ENCODE results near the gene DNAJC11.
"Not testable (repeated sequence)": the region's sequence is repeated elsewhere in the genome, so short reads cannot be mapped to it uniquely, and the experiment has no call there.

The DNAJC11 gene

GRCh38 chr1:6648556-6648955, 53.1 kb downstream of the DNAJC11 start:
- DNase-seq (ENCODE audit: low spot score) = no peak

DNA sequence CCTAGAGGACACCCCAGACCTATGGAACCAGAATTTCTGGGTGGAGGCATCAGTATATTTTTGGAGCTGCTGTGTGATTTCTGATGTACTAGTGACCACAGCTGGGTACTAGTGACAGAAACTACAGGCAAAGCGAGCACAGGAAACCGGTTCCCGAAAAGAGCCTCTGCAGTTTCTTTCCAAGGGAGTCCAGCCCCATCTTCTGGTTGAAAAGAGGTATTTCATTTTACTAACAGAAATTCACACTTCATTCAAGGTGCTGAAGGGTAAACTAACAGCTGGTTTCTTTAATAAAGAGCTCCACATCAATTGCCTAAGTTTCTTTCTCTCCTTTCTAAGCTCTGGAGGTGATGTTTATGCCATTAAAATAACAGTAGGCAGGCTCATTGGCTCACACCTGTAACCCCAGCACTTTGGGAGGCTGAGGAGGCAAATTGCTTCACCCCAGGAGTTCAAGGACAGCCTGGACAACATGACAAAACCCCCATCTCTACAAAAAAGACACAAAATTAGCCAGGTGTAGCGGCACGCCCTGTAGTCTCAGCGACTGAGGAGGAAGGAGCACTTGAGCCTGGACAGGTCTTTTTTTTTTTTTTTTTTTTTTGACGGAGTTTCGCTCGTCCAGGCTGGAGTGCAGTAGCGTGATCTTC, 55.0 kb downstream of the DNAJC11 start:
- peak; percentile 55 for DNase-seq (ENCODE audit: low spot score)

GRCh38 chr1:6645018-6645417, 56.6 kb downstream of the DNAJC11 start:
- DNase-seq (ENCODE audit: low spot score) = no peak

DNA sequence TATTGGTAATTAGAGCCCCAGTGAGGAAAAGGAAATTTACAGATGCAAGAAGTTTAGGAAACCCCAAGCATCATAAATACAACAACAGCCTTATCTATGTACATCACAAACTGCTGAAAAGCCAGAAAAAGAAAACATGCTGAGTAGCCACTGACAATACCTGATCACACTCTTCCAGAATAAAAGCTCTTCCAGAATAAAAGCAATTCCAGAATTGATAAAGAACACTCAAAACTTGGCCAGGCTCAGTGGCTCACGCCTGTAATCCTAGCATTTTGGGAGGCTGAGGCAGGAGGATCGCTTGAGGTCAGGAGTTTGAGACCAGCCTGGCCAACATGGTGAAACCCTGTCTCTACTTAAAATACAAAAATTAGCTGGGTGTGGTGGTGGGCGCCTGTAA, 60.7 kb downstream of the DNAJC11 start:
- not testable (repeated sequence) for DNase-seq (ENCODE audit: low spot score)

- no peak for DNase-seq (ENCODE audit: low spot score)
These were observed 63.4 kb downstream of the DNAJC11 start for GRCh38 chr1:6638226-6638625.

DNA sequence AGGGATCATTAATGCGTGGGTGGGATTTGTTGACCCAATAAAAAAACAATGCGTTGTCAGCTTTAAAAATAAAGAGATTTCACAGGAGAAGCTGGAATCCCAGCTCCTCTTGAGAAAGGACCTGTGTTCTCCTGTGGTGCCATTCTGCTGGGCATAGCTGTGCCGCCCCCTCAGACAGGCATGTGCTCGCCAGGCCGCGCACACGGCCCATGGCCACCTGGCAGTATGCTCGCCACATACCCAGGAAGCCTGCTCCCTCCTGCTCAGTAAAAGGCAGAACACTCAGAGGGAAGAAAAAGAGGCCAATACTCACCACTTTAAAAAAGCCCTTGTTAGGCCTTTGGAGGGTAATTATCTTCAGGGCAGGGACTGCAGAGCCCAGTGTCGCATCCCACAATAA, 63.8 kb downstream of the DNAJC11 start:
- DNase-seq (ENCODE audit: low spot score) = no peak

- DNase-seq (ENCODE audit: low spot score) = not testable (repeated sequence)
These were observed 64.8 kb downstream of the DNAJC11 start for GRCh38 chr1:6636778-6637177.

GRCh38 chr1:6635910-6636760, 65.5 kb downstream of the DNAJC11 start:
- DNase-seq (ENCODE audit: low spot score) = no peak

DNA sequence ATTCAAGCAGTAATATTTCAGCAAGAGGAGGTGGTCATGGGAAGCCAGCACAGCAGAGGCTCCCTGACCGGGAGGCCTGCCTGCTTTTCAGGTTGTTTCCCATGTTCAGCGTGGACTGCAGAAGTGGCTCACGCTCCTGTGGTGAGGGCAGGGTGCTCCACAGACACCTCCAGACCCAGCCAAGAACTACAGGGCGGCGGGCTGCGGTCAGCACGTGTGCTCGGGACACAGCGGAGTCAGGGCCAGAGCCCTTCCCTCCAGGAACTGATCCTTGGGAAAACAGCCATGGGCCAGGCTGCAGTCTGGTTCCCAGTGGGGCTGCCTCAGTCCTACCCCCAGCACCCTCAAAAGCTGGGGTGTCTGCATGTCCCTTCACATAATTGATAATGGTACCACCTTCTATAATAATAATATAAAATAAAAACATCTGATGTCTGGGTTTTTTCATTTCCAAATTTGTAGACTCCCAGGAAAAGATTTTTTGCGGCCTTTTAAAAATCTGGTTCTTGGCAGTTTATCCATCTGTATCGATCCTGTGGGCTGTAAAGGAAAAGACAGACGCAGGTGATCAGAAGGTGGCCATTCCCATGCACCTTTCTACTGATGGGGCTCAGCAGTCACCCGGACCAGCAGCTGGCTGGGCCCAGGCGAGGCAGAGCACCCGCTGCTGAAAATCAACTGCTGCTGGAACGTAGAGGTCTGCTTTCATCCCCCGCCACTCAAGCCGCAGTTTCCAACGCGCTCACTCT, 66.3 kb downstream of the DNAJC11 start:
- DNase-seq (ENCODE audit: low spot score) = no peak

GRCh38 chr1:6634371-6635052, 67.1 kb downstream of the DNAJC11 start:
- DNase-seq (ENCODE audit: low spot score) = peak; percentile 37

DNA sequence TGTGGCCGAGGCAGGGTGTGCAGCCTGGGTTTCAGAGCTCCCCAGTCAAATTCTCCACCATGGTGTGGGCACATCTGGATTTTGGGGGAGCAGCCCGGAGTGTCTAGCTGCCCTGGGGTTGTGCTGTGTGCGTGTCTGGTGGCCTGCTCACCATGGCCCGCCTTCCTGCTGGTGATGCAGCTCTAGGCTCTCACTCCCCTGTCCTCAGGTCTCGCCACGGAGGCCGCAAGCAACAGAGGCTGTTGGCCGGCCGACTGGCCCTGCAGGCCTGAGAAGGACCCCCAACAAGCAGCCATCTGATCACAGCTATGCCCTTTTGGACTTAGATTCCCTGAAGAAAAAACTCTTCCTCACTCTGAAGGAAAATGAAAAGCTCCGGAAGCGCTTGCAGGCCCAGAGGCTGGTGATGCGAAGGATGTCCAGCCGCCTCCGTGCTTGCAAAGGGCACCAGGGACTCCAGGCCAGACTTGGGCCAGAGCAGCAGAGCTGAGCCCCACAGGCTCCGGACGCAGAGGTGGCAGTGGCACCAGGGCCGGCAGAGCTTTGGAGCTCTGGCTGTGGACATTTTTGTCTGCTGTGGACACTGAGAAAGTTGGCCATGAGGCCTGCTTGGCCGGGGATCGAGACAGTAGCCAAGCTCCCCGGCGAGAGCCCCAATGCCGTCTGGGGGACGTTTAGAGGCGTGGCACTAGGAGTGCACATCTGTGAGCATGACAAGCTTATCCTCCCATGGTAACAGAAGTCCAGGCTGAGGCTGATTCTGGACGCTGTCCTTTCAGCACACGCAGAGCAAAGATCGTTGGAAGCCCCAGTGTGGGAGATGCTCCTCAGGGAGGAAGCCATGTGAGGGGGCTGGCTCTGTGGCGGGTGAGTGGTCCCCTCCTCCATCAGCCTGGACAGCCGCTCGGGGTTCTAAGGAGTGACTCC, 68.8 kb downstream of the DNAJC11 start:
- DNase-seq (ENCODE audit: low spot score) = no peak

DNA sequence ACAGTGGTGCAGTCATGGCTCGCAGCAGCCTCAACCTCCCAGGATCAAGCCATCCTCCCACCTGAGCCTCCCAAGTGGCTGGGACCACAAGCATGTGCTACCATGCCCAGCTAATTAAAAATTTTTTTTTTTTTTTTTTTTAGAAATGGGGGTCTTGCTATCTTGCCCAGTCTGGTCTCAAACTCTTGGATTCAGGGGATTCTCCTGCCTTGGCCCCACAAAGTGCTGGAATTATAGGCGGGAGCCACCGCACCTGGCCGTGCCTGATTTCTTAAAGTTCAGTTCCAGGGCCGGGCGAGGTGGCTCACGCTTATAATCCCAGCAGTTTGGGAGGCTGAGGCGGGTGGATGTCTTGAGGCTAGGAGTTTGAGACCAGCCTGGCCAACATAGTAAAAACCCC, 70.6 kb downstream of the DNAJC11 start:
- no peak for DNase-seq (ENCODE audit: low spot score)

DNA sequence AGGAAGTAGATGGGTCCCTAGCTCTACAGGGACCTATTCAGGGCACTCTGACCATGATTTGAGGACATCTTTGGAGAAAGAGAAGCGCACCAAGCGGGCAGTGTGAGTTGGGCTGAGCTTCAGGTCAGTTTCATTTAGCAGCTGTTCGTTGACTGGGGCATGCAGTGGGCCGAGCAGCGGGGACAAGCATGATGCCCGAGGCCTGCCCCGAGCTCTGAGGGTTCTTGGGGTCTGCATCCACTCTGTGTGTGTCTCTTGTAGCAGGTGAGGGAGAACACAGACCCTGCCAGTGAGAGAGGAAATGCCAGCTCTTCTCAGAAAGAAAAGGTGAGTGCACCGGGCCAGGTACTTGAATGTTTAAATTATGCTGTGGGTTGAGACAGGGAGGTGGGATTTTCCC, 71.6 kb downstream of the DNAJC11 start:
- no peak for DNase-seq (ENCODE audit: low spot score)

- no peak for DNase-seq (ENCODE audit: low spot score)
These were observed 72.6 kb downstream of the DNAJC11 start for GRCh38 chr1:6628971-6629479.

DNA sequence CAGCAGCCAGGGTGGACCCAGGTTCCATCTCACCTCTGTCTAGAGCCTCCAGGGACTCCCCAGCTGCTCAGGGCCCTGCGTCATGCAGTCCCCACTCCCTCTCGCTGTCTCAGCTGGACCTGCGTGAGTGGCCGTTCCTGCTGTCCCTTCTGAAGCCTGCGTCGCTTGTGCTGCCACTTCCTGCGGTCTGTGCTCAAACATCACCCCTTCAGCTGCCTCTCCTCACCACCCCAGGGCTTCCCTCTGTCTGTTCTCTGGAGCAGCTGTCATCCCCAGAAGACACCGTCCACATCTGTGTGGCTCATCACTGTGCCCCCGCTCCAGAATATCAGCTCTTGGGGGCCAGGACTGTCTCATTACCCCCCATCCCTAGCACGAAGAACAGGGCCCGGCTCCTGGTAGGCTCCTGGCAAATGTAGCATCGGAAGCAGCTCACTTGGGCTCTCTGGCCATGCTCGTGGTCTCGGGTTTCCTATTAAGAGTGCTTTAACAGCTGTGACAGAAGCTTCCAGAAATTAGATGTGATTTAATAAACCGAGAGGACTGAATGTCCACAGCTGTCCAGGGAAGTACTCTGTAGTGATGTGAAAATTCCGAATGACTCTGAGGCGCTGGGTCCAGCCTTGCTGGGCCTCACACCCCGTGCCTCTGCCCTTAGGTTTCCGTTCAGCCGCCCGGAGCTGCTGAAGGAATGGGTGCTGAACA, 73.6 kb downstream of the DNAJC11 start:
- DNase-seq (ENCODE audit: low spot score) = no peak

GRCh38 chr1:6627031-6627430, 74.6 kb downstream of the DNAJC11 start:
- DNase-seq (ENCODE audit: low spot score) = no peak

DNA sequence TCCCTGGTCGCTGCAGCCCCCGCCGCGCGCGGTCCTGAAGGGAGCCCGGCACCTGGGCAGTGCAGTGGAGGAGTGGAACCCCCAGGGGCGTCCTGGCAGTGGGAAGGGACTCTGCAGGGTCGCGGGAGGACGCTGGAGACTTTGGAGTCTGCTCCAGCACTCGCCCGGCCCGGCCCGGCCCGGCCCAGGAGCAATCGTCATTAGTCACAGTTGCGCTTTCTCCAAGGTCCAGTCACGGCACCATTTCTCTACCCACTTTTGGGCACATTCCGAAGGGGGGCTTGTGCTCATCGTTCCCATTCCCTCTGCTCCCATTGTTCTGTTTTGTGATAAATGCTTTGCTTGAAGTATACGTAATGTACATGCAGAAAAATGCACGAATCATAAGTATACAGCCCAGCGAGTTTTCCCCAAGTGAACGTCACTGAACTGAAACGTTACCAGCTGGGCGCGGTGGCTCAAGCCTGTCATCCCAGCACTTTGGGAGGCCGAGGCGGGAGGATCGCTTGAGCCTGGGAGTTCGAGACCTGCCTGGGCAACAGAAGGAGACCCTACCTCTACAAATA, 75.9 kb downstream of the DNAJC11 start:
- no peak for DNase-seq (ENCODE audit: low spot score)

- DNase-seq (ENCODE audit: low spot score) = peak; percentile 90
These were observed 76.7 kb downstream of the DNAJC11 start, which contains the start of gene THAP3 for GRCh38 chr1:6624710-6625583. TSS of gene THAP3 (plus strand) at chr1:6624868. CDS start at chr1:6625219, 351 bp downstream.

Measured in CD4-positive, alpha-beta T cell treated with Interleukin-2 at 100 ng/mL for 4 hours (primary cell).